ENCODE results near the gene KCNK18. TPM values are rescaled to one million over a fixed set of nuclear protein-coding genes. Genes with fewer than 3 reads are reported as not detected.

The KCNK18 gene
- total RNA-seq, 1 experiment from 2014 or later: not detected

GRCh38 chr10:117167346-117167788 lies 29.9 kb upstream of the KCNK18 start:
- Histone ChIP-seq H3K23ac (ENCODE audit: insufficient read length, low read depth, low read length) (no peak overlapping the region), H2AK5ac (ENCODE audit: insufficient read length, low read length) (no peak overlapping the region), H3K79me1 (ENCODE audit: insufficient read depth, low read depth, low read length, poor library complexity, severe bottlenecking) (no peaks in the 10 kb centered on the region), H3T11ph (ENCODE audit: low read length) (no peak overlapping the region), H2BK120ac (ENCODE audit: low read depth, low read length, poor library complexity, severe bottlenecking) (no peak overlapping the region), H3K79me2 (ENCODE audit: insufficient read depth, low read length) (no peaks in the 10 kb centered on the region), H4K8ac (replicated peaks; ENCODE audit: insufficient read length, low read depth, low read length) (no peak overlapping the region), H3K56ac (ENCODE audit: insufficient read length, low read depth, low read length) (no peak overlapping the region), H3K4me2 (ENCODE audit: insufficient read depth, insufficient read length, low read length) (peak overlapping the region; percentile 47), H2BK5ac (ENCODE audit: insufficient read length, low read length) (no peak overlapping the region), H2BK12ac (ENCODE audit: insufficient read length, low read depth, low read length) (no peak overlapping the region), H3K14ac (ENCODE audit: insufficient read depth, low read length) (no peak overlapping the region), H3K9ac (ENCODE audit: extremely low read depth, insufficient read length, low read length) (no peak overlapping the region), H3K27ac (ENCODE audit: insufficient read length, low read depth, low read length) (no peak overlapping the region), H4K91ac (ENCODE audit: insufficient read length, low read depth, low read length) (no peak overlapping the region), H3K23me2 (ENCODE audit: insufficient read length, low read depth, low read length, poor library complexity, severe bottlenecking) (peaks cover 18% of the 10 kb centered on the region), H2BK20ac (ENCODE audit: low read depth, low read length, poor library complexity, severe bottlenecking) (no peak overlapping the region), H3K18ac (ENCODE audit: insufficient read length, low read depth, low read length) (no peak overlapping the region), H4K20me1 (ENCODE audit: control insufficient read depth, insufficient read depth, insufficient read length) (no peaks in the 10 kb centered on the region), H3K4ac (ENCODE audit: low read depth, low read length) (no peak overlapping the region), H2AFZ (ENCODE audit: low read length) (no peak overlapping the region), H3K27me3 (ENCODE audit: insufficient read depth, low read length) (peaks cover 88% of the 10 kb centered on the region), H3K4me1 (ENCODE audit: insufficient read depth, low read length) (no peaks in the 10 kb centered on the region; the same call in 1 of the 2 replicates), H4K5ac (ENCODE audit: insufficient read length, low read depth, low read length) (no peak overlapping the region), H2BK15ac (ENCODE audit: low read depth, low read length) (no peak overlapping the region), H3K9me3 (ENCODE audit: control insufficient read depth, low read depth, low read length) (no peaks in the 10 kb centered on the region)
- no peak for DNase-seq
- Mint-ChIP-seq H3K9me3 (peaks cover 0 to 4% of the 10 kb centered on the region in 2 experiments; a peak in 1 of 5 replicates), H3K4me1 (peaks cover 12 to 40% of the 10 kb centered on the region in 2 experiments), H3K36me3 (ENCODE audit: insufficient read depth in 1 of 3, low read depth in 3 of 3) (no peaks in the 10 kb centered on the region; a peak in 1 of 7 replicates), H3K27me3 (ENCODE audit: low read depth) (peaks cover 99% of the 10 kb centered on the region), H3K4me3 (peak overlapping the region; percentile 56 to 80), H3K27ac (no peak overlapping the region)
- TF ChIP-seq CTCF (conservative IDR thresholded peaks at IDR 0.05): no peak
- WGBS (ENCODE audit: extremely low coverage, insufficient read length, low lambda C conversion rate): no CpG with 5 or more reads among the region's 21 CpGs

Data from H9 (cell line).